ENCODE data around the gene KCNF1.

The KCNF1 gene

DNA sequence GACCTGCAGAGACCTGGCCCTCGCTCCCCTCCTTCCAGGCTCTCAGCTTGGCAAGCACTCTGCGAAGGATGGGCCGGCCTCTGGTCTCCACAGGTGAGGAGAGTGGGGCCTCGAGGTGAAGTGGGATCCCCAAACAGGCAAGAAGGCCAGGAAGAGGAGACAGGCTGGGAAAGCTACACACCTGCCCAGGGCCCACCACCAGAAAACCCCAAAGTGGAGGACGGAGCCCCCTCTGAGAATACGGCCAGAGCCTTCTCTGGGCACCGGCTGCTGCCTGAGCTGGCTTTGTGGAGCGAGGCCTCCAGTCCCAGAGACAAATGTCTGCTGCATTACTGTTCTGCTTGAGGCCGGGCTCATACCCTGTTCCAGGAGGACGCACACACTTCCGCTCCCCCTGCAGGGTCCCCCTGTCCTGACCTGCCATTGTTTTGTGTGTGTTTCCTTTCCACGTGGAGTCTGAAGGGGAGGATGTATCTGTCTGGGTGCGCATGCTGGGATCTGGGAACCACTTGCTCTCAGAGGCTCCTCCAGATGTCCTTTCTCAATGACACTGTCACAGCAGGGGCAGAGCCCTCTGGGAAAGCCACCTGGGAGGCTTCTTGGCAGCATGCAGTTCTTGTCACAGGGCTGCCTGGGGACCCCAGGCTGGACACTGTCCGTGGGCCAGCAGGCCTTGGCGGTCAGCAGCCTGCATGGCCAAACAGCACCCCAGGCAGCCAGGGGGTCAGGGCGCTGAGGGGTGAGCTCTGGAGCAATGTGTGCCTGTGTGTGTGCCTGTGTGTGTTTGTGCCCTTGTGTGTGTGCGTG, 20.8 kb downstream of the KCNF1 start:
- TF ChIP-seq CTCF (IDR thresholded peaks at IDR 0.05; ENCODE audit: extremely low read depth, missing control alignments) = no peak
- DNase-seq (ENCODE audit: low spot score) = no peak

DNA sequence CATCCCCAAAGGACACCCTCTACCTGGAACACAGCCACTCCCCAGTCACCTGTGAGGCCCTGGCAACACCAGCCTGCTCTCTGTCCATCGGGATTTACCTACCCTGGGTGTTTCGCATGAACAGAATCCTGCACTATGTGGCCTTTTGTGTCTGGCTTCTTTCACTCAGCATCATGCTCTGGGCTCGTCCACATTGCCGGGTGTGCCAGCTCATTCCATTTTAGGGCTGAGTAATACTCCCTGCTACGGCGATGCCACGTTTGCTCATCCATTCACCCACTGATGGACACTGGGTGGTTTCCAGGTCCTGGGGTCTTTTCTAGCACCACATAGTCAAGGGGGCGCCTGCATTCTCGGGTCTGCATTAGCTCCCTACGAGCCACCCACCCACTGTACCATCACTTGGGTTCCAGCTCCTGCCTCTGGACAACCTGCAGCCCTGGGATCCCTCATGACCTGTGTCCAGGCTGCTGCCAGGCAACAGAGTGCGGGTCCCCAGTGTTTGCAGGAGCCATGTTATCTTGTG, 22.0 kb downstream of the KCNF1 start:
- DNase-seq (ENCODE audit: low spot score) = no peak
- no peak for TF ChIP-seq CTCF (IDR thresholded peaks at IDR 0.05; ENCODE audit: extremely low read depth, missing control alignments)

DNA sequence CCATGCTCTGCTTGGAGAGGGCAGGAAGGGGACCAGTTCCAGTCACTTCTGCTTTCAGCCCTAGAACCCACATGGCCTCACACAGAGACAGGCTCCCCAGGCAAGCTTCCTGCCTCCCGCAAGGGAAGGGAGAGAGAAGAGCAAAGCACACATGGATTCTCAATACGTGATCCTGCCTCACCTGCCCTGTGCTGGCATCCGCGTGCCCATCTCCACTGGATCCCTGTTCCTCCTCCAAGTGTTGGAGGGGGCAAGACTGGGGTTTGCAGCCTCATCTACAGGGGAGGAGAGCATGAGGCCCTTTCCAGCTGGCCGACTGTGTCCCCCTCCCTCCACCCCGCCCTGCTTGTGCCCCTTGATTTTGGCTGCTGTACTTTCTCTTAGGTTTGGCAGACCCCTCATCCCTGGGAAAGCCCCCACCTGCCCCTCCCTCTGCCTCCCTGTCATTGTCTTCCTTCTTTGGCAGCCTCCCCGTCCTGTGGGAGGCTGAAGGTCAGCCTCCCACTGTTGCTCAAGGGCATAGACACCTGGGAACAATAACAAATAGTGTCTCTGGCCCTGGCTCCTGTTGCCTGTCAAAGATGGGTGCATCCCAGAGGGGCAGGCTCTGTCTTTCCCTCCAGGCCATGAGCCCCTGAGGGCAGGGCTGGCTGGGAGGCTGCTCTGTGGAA, 22.7 kb downstream of the KCNF1 start:
- no peak for DNase-seq (ENCODE audit: low spot score)
- no peak for TF ChIP-seq CTCF (IDR thresholded peaks at IDR 0.05; ENCODE audit: extremely low read depth, missing control alignments)

GRCh38 chr2:10934979-10935350, 23.2 kb downstream of the KCNF1 start:
- TF ChIP-seq CTCF (IDR thresholded peaks at IDR 0.05; ENCODE audit: extremely low read depth, missing control alignments) = no peak

GRCh38 chr2:10935366-10935918, 23.7 kb downstream of the KCNF1 start:
- no peak for DNase-seq (ENCODE audit: low spot score)
- no peak for TF ChIP-seq CTCF (IDR thresholded peaks at IDR 0.05; ENCODE audit: extremely low read depth, missing control alignments)

More at GRCh38 chr2:10934979-10935350, 23.2 kb downstream of the KCNF1 start:
- DNase-seq (ENCODE audit: low spot score) = no peak

DNA sequence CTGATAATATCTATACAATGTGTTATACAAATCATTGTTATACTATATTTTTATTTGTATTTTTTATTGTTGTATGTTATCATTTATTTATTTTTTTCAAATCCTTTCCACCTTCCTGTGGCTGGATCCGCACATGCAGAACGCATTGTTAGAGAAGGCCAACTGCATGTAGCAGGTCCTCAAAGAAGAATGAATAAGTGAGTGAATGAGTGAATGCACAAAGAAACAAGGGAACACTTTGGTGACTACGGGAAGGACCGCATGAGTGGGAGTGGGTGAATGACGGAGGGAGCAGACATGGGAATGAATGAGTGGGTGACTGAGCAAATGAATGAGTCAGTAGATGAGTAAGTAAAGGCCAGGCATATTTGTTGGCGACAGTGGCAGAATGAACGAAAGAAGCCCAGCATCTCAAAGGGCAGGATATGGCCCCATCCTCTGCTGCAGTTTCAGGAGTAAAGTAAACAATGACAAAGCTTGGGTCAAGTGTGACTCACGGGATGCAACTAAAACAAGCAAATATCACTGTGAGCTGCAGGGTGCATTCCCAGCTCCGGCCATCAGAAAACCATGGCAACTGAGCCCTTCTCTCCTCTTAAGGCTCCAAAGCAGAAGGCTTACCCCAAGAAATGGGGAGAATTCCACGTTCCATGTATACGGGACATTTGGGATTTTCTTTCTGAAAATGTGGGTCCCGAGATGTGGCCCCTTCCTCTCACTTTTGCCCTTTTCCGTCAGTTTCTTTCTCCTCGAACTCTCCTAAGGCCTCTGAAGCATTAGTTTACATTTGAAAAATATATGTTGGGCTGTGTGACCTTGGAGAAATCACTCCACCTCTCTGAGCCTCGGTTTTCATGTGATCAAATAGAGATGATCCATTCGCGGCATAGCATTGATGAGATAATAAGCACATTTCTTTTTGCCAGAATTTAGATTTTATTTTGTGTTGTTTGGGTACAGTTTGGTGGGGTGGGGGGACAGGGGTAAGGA, 24.5 kb downstream of the KCNF1 start:
- no peak for TF ChIP-seq CTCF (IDR thresholded peaks at IDR 0.05; ENCODE audit: extremely low read depth, missing control alignments)
- no peak for DNase-seq (ENCODE audit: low spot score)

All from GM20000 (cell line).